Right lobe of liver (tissue), 6 donors: ENCODE data around the gene DMKN. TPM values are rescaled to one million over a fixed set of nuclear protein-coding genes. Genes with fewer than 3 reads are reported as not detected.
A peak's percentile ranks its signal among the peaks of the same experiment; 100 is the strongest.

Experiments used
- ATAC-seq, 4 donors: fragments of 200-7000 bp; cut with Tn5 transposase; one replicate each; pipeline ENCODE4 v1.9.1; 2020; ENCODE audit warnings: mild to moderate bottlenecking in 4 of 4, moderate library complexity in 4 of 4
- DNase-seq, 3 donors: peaks; one replicate each; pipeline ENCODE4 v3.0.0-alpha.2; 2020
- H3K27ac ChIP-seq, 3 donors: fragments of 200-600 bp; one replicate each; pipeline ENCODE4 v1.8.0; 2022
- H3K27me3 ChIP-seq, 2 donors: fragments of 200-600 bp; one replicate each; pipeline ENCODE4 v1.8.0; 2022
- H3K36me3 ChIP-seq, 4 donors: fragments of 200-600 bp; sonication (generic) in 1 of 4; one replicate each; pipeline versions ENCODE4 v1.5.1 to v1.8.0; 2017 to 2022; ENCODE audit warnings: control low read depth in 1 of 4
- H3K4me1 ChIP-seq, 4 donors: fragments of 200-600 bp; sonication (generic) in 1 of 4; one replicate each; pipeline versions ENCODE4 v1.5.1 to v1.8.0; 2017 to 2022; ENCODE audit warnings: control low read depth in 1 of 4
- H3K4me3 ChIP-seq, 3 donors: fragments of 200-600 bp; one replicate each; pipeline ENCODE4 v1.8.0; 2022
- H3K9me3 ChIP-seq, 4 donors: fragments of 200-600 bp; sonication (generic) in 1 of 4; one replicate each; pipeline versions ENCODE4 v1.5.1 to v1.8.0; 2017 to 2022; ENCODE audit warnings: control low read depth in 1 of 4
- POLR2A ChIP-seq: fragments of 450-650 bp; IDR thresholded peaks from one replicate; pipeline ENCODE4 v1.6.1; 2017; ENCODE audit warnings: antibody characterized with exemption, mild to moderate bottlenecking
- WGBS: methylation state at CpG from one replicate; pipeline ENCODE4 v1.1.6; 2018; ENCODE audit warnings: low coverage, low lambda C conversion rate; ENCODE audit not compliant: insufficient coverage; ENCODE audit errors: missing lambda C conversion rate; 5-methylcytosine and 5-hydroxymethylcytosine counted together
- intact Hi-C, 2 donors: fragments of 100-400 bp; cut with DNase I; formaldehyde crosslinking; loops; one replicate each; pipeline versions ENCODE4 v1.11.2 to v1.14.1; 2022
- total RNA-seq, 6 experiments: library from RNA; depleted of rRNA in 2 of 6; stranded (reverse); fragments of >200 nt in 2 of 6; fragmentation: NEBNext Ultra II Directional in 3 of 6; extraction: Animal tissue kit (Norgen Biotek cat#: 25700) in 3 of 6; gene quantifications; one replicate each; pipeline versions ENCODE4 v1.1.0 to v1.2.4, GENCODE V29; 2016 to 2023
- TF ChIP-seq, protein P1 (sequence below), 4 donors: fragments of 200-600 bp in 3 of 4; fragments of 450-650 bp in 1 of 4; IDR thresholded peaks; one replicate each; pipeline versions ENCODE4 v1.5.1 to v1.8.0; 2016 to 2022; ENCODE audit warnings: antibody characterized with exemption in 4 of 4, mild to moderate bottlenecking in 2 of 4
- donor health status: DM: no; HTN: yes; CAD: no.
- donor health status: DM: no; HTN: no; CAD: no.
- donor health status: DM: no; HTN: no; CAD: no.
- donor health status: DM: no; HTN: yes; CAD: no.
- donor health status: DM: no; HTN: yes; CAD: no.

DMKN gene
- total RNA-seq, 6 experiments from 2014 or later, result 1.0 to 4.0 (median 2.0) TPM

DNA sequence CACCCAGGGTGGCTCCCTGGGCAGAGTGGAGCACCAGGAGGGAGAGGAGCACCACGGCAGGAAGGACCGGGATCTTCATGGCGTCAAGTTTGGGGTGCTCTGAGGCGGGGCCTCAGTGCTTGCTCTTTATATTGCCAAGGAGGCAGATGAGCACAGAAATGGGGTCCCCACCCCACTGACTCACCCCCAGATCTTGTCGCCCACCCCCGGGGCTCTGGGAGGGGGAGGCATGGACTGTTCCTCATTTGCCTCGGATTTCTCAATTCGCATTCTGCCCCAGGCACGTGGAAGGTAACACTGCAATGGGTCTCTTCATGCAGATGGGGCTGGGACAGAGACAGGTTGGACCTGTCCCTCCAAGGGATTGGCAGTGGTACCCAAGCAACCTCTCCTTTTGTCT, 23.1 kb downstream of the DMKN start, which contains the start of gene KRTDAP:
Gene KRTDAP, minus strand, starts transcription at position 101 of the 400 bp plus-strand sequence. Its CDS starts 22 bp downstream, at position 79.
- 35% methylated on average over 2 of the region's 9 CpGs for WGBS
- intact Hi-C loops, result loop anchor here in 1 of 2 donors (10.0 kb wide), 1 partner anchor 136 kb away; the partner anchor contains the start of gene FFAR3

DNA sequence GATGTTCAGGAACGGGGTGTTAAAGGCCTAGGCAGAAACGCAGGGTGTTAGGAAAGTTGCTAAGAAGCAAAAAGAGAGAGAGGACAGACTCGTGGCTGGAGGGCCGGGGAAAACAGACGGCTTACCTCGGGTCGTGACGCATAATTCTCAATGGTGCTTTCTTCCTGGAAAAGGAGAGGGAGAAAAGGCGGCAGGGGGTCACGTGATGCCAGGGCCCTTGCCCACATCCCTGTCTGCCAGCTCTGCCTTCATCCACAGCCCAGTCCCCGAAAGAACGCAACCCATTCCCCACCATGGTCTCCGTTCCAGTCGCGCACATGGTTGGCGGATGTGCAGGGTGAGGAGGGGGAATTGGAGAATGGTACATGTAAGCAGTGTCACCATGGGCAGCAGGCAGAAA, 24.8 kb downstream of the DMKN start:
- H3K27me3 ChIP-seq, result no peaks in the 10 kb centered on the region
- no peak overlapping the region for H3K27ac ChIP-seq
- H3K4me3 ChIP-seq, result no peak overlapping the region
- TF ChIP-seq POLR2A, result no peak
- TF ChIP-seq, protein P1, sequence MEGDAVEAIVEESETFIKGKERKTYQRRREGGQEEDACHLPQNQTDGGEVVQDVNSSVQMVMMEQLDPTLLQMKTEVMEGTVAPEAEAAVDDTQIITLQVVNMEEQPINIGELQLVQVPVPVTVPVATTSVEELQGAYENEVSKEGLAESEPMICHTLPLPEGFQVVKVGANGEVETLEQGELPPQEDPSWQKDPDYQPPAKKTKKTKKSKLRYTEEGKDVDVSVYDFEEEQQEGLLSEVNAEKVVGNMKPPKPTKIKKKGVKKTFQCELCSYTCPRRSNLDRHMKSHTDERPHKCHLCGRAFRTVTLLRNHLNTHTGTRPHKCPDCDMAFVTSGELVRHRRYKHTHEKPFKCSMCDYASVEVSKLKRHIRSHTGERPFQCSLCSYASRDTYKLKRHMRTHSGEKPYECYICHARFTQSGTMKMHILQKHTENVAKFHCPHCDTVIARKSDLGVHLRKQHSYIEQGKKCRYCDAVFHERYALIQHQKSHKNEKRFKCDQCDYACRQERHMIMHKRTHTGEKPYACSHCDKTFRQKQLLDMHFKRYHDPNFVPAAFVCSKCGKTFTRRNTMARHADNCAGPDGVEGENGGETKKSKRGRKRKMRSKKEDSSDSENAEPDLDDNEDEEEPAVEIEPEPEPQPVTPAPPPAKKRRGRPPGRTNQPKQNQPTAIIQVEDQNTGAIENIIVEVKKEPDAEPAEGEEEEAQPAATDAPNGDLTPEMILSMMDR (IDR thresholded peaks at IDR 0.05), result no peak
- WGBS, result 81% methylated on average over 8 of the region's 16 CpGs
- no peaks in the 10 kb centered on the region for H3K9me3 ChIP-seq
- H3K36me3 ChIP-seq, result no peaks in the 10 kb centered on the region
- DNase-seq, result no peak
- H3K4me1 ChIP-seq, result peaks cover 0 to 11% (median 0%) of the 10 kb centered on the region in 4 donors
- intact Hi-C loops, result no loop called here
- ATAC-seq, result no peak

More for the DNA sequence above, 23.1 kb downstream of the DMKN start, which contains the start of gene KRTDAP:
- H3K4me3 ChIP-seq, result no peak within 1 kb of the TSS
- no peaks in the 10 kb centered on the region for H3K27me3 ChIP-seq
- TF ChIP-seq, protein P1 (IDR thresholded peaks at IDR 0.05), result no peak
- no peak for TF ChIP-seq POLR2A
- no peak within 1 kb of the TSS for H3K27ac ChIP-seq
- peaks cover 0 to 2% (median 0%) of the 10 kb centered on the region in 4 donors for H3K4me1 ChIP-seq
- DNase-seq (no peak), ATAC-seq (no peak)
- no peaks in the 10 kb centered on the region for H3K9me3 ChIP-seq
- no peaks in the 10 kb centered on the region for H3K36me3 ChIP-seq

DNA sequence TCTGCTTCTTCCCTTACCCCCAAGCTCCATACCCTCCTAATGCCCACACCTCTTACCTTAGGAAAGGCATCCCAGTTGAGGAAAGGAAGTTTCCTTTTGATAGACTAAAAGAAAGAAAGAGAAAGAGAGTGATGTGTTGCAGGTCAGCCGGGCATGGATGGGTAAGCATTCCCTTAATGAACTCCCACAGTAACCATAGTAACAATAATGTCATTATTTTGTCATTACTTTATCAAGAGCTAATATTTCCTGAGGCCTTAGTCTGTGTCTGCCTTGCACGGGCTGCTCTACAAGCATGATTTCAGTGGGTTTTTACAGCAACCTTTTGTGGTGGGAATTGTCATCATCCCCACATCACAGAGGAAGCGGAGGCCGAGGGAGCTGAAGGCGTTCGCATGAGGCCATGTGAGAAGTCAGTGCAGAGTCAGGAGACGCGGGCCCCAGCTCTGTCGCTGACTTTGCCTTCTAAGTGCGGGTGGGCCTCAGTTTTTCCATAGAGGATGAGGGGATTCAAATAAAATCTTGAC, 25.7 kb downstream of the DMKN start:
- no peaks in the 10 kb centered on the region for H3K9me3 ChIP-seq
- no peaks in the 10 kb centered on the region for H3K36me3 ChIP-seq
- intact Hi-C loops, result no loop called here
- no peaks in the 10 kb centered on the region for H3K27me3 ChIP-seq
- no peak overlapping the region for H3K4me3 ChIP-seq
- H3K4me1 ChIP-seq, result peaks cover 0 to 11% (median 0%) of the 10 kb centered on the region in 4 donors
- no peak overlapping the region for H3K27ac ChIP-seq
- DNase-seq, result no peak
- WGBS, result 79% methylated on average over 10 of the region's 10 CpGs
- no peak for TF ChIP-seq POLR2A
- TF ChIP-seq, protein P1 (IDR thresholded peaks at IDR 0.05), result no peak
- ATAC-seq, result no peak

DNA sequence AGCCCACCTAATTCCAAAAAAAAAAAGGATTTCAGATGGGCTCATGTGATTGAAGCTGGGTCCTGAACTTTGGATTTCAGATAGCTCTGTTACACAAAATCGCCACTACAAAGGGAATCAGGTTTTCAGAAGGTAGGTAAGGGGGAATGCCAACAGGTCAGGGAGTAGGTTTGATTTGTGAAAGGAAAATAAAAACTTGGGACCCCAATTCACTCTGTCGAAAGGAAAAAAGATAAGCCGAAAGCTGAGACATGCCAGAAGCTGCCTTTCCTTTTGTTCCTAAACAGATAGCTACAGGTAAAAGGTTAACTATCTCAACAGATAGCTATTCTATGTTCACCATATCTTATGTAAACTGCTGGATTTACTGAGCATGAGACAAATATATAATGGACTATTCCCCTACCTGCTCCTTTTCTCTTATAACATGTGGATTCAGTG, 27.2 kb downstream of the DMKN start:
- intact Hi-C loops, result no loop called here
- Histone ChIP-seq H3K4me1 (peaks cover 0 to 11% (median 0%) of the 10 kb centered on the region in 4 donors), H3K36me3 (no peaks in the 10 kb centered on the region), H3K9me3 (no peaks in the 10 kb centered on the region), H3K27me3 (no peaks in the 10 kb centered on the region), H3K27ac (no peak overlapping the region), H3K4me3 (no peak overlapping the region)
- DNase-seq (no peak), ATAC-seq (peak in 2 of 4 donors; percentile 11 to 53)
- WGBS, result 23% methylated on average over 3 of the region's 3 CpGs
- no peak for TF ChIP-seq POLR2A
- TF ChIP-seq, protein P1 (IDR thresholded peaks at IDR 0.05), result no peak
